Fibroblast of skin of left biceps (primary cell): Measurements from ENCODE around the gene PLEKHJ1.

Source experiments
- DNase-seq, 2 experiments: peaks; one replicate each; pipeline ENCODE4 v3.0.0-alpha.2; 2013; ENCODE audit warnings: low read depth in 2 of 2

PLEKHJ1 gene

GRCh38 chr19:2269244-2270156 is 33.4 kb upstream of the PLEKHJ1 start:
- peak; percentile 93 to 94 for DNase-seq

- DNase-seq: no peak
Observed at GRCh38 chr19:2268861-2269243, 32.7 kb upstream of the PLEKHJ1 start.

- no peak for DNase-seq
Observed at GRCh38 chr19:2268480-2268830, 32.3 kb upstream of the PLEKHJ1 start.

GRCh38 chr19:2266183-2266993 is 30.3 kb upstream of the PLEKHJ1 start:
- peak in 1 of 2 experiments; percentile 41 for DNase-seq

- no peak for DNase-seq
Observed at GRCh38 chr19:2261438-2262172, 25.5 kb upstream of the PLEKHJ1 start.

- DNase-seq: no peak
Observed at GRCh38 chr19:2260341-2260805, 24.2 kb upstream of the PLEKHJ1 start.

GRCh38 chr19:2259336-2259735 is 23.2 kb upstream of the PLEKHJ1 start:
- DNase-seq: no peak

GRCh38 chr19:2255982-2256685 is 20.0 kb upstream of the PLEKHJ1 start, which contains the start of gene JSRP1:
Gene JSRP1, minus strand, starts transcription at chr19:2256417. Its CDS starts 1,103 bp downstream, at chr19:2255314.
- DNase-seq: no peak

GRCh38 chr19:2255112-2255845 is 19.1 kb upstream of the PLEKHJ1 start:
- DNase-seq: no peak

GRCh38 chr19:2254064-2254872 is 18.1 kb upstream of the PLEKHJ1 start:
- DNase-seq: no peak

GRCh38 chr19:2253106-2254063 is 17.3 kb upstream of the PLEKHJ1 start:
- DNase-seq: no peak

- DNase-seq: no peak
Observed at GRCh38 chr19:2252797-2253105, 16.6 kb upstream of the PLEKHJ1 start.

- no peak for DNase-seq
Observed at GRCh38 chr19:2252055-2252796, 16.1 kb upstream of the PLEKHJ1 start.

GRCh38 chr19:2251106-2252054 is 15.3 kb upstream of the PLEKHJ1 start:
- DNase-seq: no peak

GRCh38 chr19:2250766-2251105 is 14.6 kb upstream of the PLEKHJ1 start:
- no peak for DNase-seq

GRCh38 chr19:2249880-2250765 is 14.0 kb upstream of the PLEKHJ1 start:
- no peak for DNase-seq
